Astrocyte (in vitro differentiated cells and primary cell): ENCODE measurements around the gene RNF138. TPM values are rescaled to one million over a fixed set of nuclear protein-coding genes. Genes with fewer than 3 reads are reported as not detected.

Experiments used
- DNase-seq: peaks from one replicate; pipeline ENCODE4 v3.0.0-alpha.2; 2010; ENCODE audit warnings: low read depth
- FAIRE-seq: peaks from 2 replicates; lab custom pipeline; 2011; peaks lifted over from hg19 to GRCh38; lab: Jason Lieb, UNC
- H2AFZ ChIP-seq: 2 replicates; pipeline ENCODE4 v1.6.0; 2012; ENCODE audit warnings: low read depth, low read length, inconsistent platforms
- H3K27ac ChIP-seq: 2 replicates; pipeline ENCODE4 v1.5.1; 2011; ENCODE audit warnings: low read depth, low read length, inconsistent platforms
- H3K27me3 ChIP-seq: 2 replicates; pipeline ENCODE4 v1.6.0; 2011; ENCODE audit warnings: low read length, inconsistent platforms; ENCODE audit not compliant: insufficient read depth
- H3K36me3 ChIP-seq: 2 replicates; pipeline ENCODE4 v1.5.1; 2011; ENCODE audit warnings: low read length, inconsistent platforms; ENCODE audit not compliant: insufficient read depth
- H3K4me1 ChIP-seq: 2 replicates; pipeline ENCODE4 v1.5.1; 2011; ENCODE audit warnings: low read length, inconsistent platforms; ENCODE audit not compliant: insufficient read depth
- H3K4me2 ChIP-seq: 2 replicates; pipeline ENCODE4 v1.6.0; 2012; ENCODE audit warnings: low read length, inconsistent platforms
- H3K4me3 ChIP-seq: 2 replicates; pipeline ENCODE4 v1.5.1; 2011; ENCODE audit warnings: low read depth, mild to moderate bottlenecking, low read length, inconsistent platforms; ENCODE audit not compliant: insufficient read depth
- H3K79me2 ChIP-seq: 2 replicates; pipeline ENCODE4 v1.6.0; 2012; ENCODE audit warnings: mild to moderate bottlenecking, low read length, inconsistent platforms; ENCODE audit not compliant: insufficient read depth
- H3K9ac ChIP-seq: 2 replicates; pipeline ENCODE4 v1.6.0; 2012; ENCODE audit warnings: mild to moderate bottlenecking, low read length, inconsistent platforms
- H3K9me3 ChIP-seq: 2 replicates; pipeline ENCODE4 v1.5.1; 2012; ENCODE audit warnings: low read depth, mild to moderate bottlenecking, low read length, inconsistent platforms; ENCODE audit not compliant: insufficient read depth
- H4K20me1 ChIP-seq: 2 replicates; pipeline ENCODE4 v1.6.0; 2012; ENCODE audit warnings: low read length, inconsistent platforms; ENCODE audit not compliant: insufficient read depth
- H3K27ac Mint-ChIP-seq: one replicate; pipeline ENCODE4 v1.8.0; 2021; ENCODE audit warnings: mild to moderate bottlenecking, mixed read lengths; ENCODE audit not compliant: unreplicated experiment
- H3K27me3 Mint-ChIP-seq: one replicate; pipeline ENCODE4 v1.8.0; 2021; ENCODE audit warnings: low read depth, mixed read lengths; ENCODE audit not compliant: unreplicated experiment
- H3K36me3 Mint-ChIP-seq: one replicate; pipeline ENCODE4 v1.8.0; 2021; ENCODE audit warnings: low read depth, mixed read lengths; ENCODE audit not compliant: unreplicated experiment
- H3K4me1 Mint-ChIP-seq: one replicate; pipeline ENCODE4 v1.8.0; 2021; ENCODE audit warnings: low read depth, mixed read lengths; ENCODE audit not compliant: unreplicated experiment
- H3K4me3 Mint-ChIP-seq: one replicate; pipeline ENCODE4 v1.8.0; 2021; ENCODE audit warnings: mild to moderate bottlenecking, moderate library complexity, mixed read lengths; ENCODE audit not compliant: unreplicated experiment
- H3K9me3 Mint-ChIP-seq: one replicate; pipeline ENCODE4 v1.8.0; 2021; ENCODE audit warnings: mild to moderate bottlenecking, mixed read lengths; ENCODE audit not compliant: unreplicated experiment
- EZH2 ChIP-seq: IDR thresholded peaks from 2 replicates; pipeline ENCODE4 v1.6.1; 2012; ENCODE audit warnings: mild to moderate bottlenecking, low read length, inconsistent platforms; ENCODE audit not compliant: insufficient read depth
- total RNA-seq: library from RNA; stranded (reverse); gene quantifications from 2 replicates; pipeline ENCODE4 v1.2.1, GENCODE V29; 2021
- TF ChIP-seq, protein P1 (sequence below): IDR thresholded peaks from 2 replicates; pipeline ENCODE4 v1.5.1; 2011; ENCODE audit warnings: low read depth, mild to moderate bottlenecking, inconsistent platforms, low read length, moderate library complexity; ENCODE audit not compliant: insufficient read depth

The RNF138 gene
- total RNA-seq, 1 donor from 2014 or later = 15.4 TPM

GRCh38 chr18:32067375-32068167, 24.1 kb upstream of the RNF138 start:
- Mint-ChIP-seq H3K4me3 (no peak overlapping the region), H3K4me1 (no peaks in the 10 kb centered on the region), H3K27me3 (no peaks in the 10 kb centered on the region), H3K9me3 (no peaks in the 10 kb centered on the region), H3K27ac (no peak overlapping the region), H3K36me3 (no peaks in the 10 kb centered on the region)
- no peaks in the 10 kb centered on the region for H3K9me3 ChIP-seq
- DNase-seq = no peak
- no peak overlapping the region for H3K27ac ChIP-seq
- FAIRE-seq = no peak
- H2AFZ ChIP-seq = no peak overlapping the region
- no peaks in the 10 kb centered on the region for H3K27me3 ChIP-seq
- no peaks in the 10 kb centered on the region for H3K79me2 ChIP-seq
- no peak overlapping the region for H3K9ac ChIP-seq
- H3K4me3 ChIP-seq = no peak overlapping the region
- TF ChIP-seq EZH2 = no peak
- TF ChIP-seq, protein P1, sequence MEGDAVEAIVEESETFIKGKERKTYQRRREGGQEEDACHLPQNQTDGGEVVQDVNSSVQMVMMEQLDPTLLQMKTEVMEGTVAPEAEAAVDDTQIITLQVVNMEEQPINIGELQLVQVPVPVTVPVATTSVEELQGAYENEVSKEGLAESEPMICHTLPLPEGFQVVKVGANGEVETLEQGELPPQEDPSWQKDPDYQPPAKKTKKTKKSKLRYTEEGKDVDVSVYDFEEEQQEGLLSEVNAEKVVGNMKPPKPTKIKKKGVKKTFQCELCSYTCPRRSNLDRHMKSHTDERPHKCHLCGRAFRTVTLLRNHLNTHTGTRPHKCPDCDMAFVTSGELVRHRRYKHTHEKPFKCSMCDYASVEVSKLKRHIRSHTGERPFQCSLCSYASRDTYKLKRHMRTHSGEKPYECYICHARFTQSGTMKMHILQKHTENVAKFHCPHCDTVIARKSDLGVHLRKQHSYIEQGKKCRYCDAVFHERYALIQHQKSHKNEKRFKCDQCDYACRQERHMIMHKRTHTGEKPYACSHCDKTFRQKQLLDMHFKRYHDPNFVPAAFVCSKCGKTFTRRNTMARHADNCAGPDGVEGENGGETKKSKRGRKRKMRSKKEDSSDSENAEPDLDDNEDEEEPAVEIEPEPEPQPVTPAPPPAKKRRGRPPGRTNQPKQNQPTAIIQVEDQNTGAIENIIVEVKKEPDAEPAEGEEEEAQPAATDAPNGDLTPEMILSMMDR = no peak
- no peaks in the 10 kb centered on the region for H4K20me1 ChIP-seq
- no peak overlapping the region for H3K4me2 ChIP-seq
- H3K4me1 ChIP-seq = no peaks in the 10 kb centered on the region
- H3K36me3 ChIP-seq = no peaks in the 10 kb centered on the region

DNA sequence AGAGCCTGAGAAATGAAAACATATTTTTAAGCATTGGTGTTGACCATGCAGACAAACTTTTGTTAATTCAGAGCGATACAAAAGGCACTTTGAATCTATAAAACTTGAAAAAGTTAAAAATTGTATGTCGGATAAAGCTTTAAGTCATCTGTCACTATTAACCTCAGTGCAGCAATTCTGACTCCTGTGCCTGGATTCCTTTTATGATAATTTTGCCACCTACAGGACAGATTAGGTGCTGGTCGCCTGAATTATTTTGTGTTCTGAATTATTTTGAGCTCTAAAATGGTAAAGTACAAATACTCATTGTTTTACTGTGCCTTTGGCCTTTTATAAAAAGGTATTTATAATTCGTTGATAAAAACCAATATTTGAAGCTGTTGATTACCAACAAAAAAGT, 19.4 kb upstream of the RNF138 start:
- H3K4me1 Mint-ChIP-seq = no peaks in the 10 kb centered on the region
- H3K27ac ChIP-seq = no peak overlapping the region
- no peak overlapping the region for H3K4me2 ChIP-seq
- no peaks in the 10 kb centered on the region for H4K20me1 ChIP-seq
- no peak overlapping the region for H3K4me3 ChIP-seq
- peaks cover 3% of the 10 kb centered on the region for H3K36me3 Mint-ChIP-seq
- no peaks in the 10 kb centered on the region for H3K27me3 Mint-ChIP-seq
- no peaks in the 10 kb centered on the region for H3K79me2 ChIP-seq
- H2AFZ ChIP-seq = no peak overlapping the region
- TF ChIP-seq, protein P1 = peak; percentile 33
- no peak for TF ChIP-seq EZH2
- H3K9ac ChIP-seq = no peak overlapping the region
- DNase-seq (no peak), FAIRE-seq (no peak)
- no peaks in the 10 kb centered on the region for H3K36me3 ChIP-seq
- H3K4me1 ChIP-seq = no peaks in the 10 kb centered on the region
- H3K27ac Mint-ChIP-seq = no peak overlapping the region
- no peaks in the 10 kb centered on the region for H3K9me3 ChIP-seq
- H3K9me3 Mint-ChIP-seq = peaks cover 2% of the 10 kb centered on the region
- no peaks in the 10 kb centered on the region for H3K27me3 ChIP-seq
- no peak overlapping the region for H3K4me3 Mint-ChIP-seq

GRCh38 chr18:32074206-32074605, 17.5 kb upstream of the RNF138 start:
- no peaks in the 10 kb centered on the region for H3K36me3 ChIP-seq
- no peak overlapping the region for H3K4me3 Mint-ChIP-seq

More at GRCh38 chr18:32074206-32074605, 17.5 kb upstream of the RNF138 start:
- Histone ChIP-seq H3K4me2 (no peak overlapping the region), H3K4me3 (no peak overlapping the region), H3K9ac (no peak overlapping the region), H3K27ac (no peak overlapping the region), H2AFZ (no peak overlapping the region), H3K79me2 (no peaks in the 10 kb centered on the region), H3K4me1 (no peaks in the 10 kb centered on the region), H3K9me3 (no peaks in the 10 kb centered on the region), H3K27me3 (no peaks in the 10 kb centered on the region), H4K20me1 (no peaks in the 10 kb centered on the region)
- peaks cover 3% of the 10 kb centered on the region for H3K36me3 Mint-ChIP-seq
- no peak for DNase-seq
- TF ChIP-seq, protein P1 = no peak
- TF ChIP-seq EZH2 = no peak
- peaks cover 2% of the 10 kb centered on the region for H3K9me3 Mint-ChIP-seq
- H3K27ac Mint-ChIP-seq = no peak overlapping the region
- H3K4me1 Mint-ChIP-seq = no peaks in the 10 kb centered on the region
- FAIRE-seq = no peak
- no peaks in the 10 kb centered on the region for H3K27me3 Mint-ChIP-seq
